DOHH2 (cell line): Measurements from ENCODE around the gene SRSF12.
"Not testable (repeated sequence)": the region's sequence is repeated elsewhere in the genome, so short reads cannot be mapped to it uniquely, and the experiment has no call there.

Experiments
- H3F3A ChIP-seq: fragments of 200-600 bp; sonication (generic), shearing (Covaris generic); 2 replicates; pipeline ENCODE4 v1.6.0; 2016; ENCODE audit warnings: antibody characterized with exemption, mild to moderate bottlenecking; ENCODE audit not compliant: control insufficient read depth, insufficient read depth
- H3K27ac ChIP-seq: fragments of 200-600 bp; sonication (generic); 2 replicates; pipeline ENCODE4 v1.5.1; 2014; ENCODE audit warnings: low read depth, mild to moderate bottlenecking, low read length, moderate library complexity
- H3K27me3 ChIP-seq: fragments of 200-600 bp; sonication (generic); 2 replicates; pipeline ENCODE4 v1.6.1; 2014; ENCODE audit warnings: mild to moderate bottlenecking, low read length, mixed read lengths; ENCODE audit not compliant: control insufficient read depth
- H3K36me3 ChIP-seq: fragments of 200-600 bp; sonication (generic); 2 replicates; pipeline ENCODE4 v1.6.1; 2014; ENCODE audit warnings: mild to moderate bottlenecking, low read length, moderate library complexity, mixed read lengths; ENCODE audit not compliant: control insufficient read depth
- H3K4me1 ChIP-seq: fragments of 200-600 bp; sonication (generic); 2 replicates; pipeline ENCODE4 v1.6.1; 2014; ENCODE audit warnings: mild to moderate bottlenecking, low read length, mixed read lengths; ENCODE audit not compliant: control insufficient read depth
- H3K4me2 ChIP-seq: fragments of 200-600 bp; sonication (generic); 2 replicates; pipeline ENCODE4 v1.6.0; 2014; ENCODE audit warnings: mild to moderate bottlenecking, low read length, moderate library complexity
- H3K4me3 ChIP-seq: fragments of 200-600 bp; sonication (generic); 2 replicates; pipeline ENCODE4 v1.5.1; 2014; ENCODE audit warnings: mild to moderate bottlenecking, low read length, mixed read lengths
- H3K79me2 ChIP-seq: fragments of 200-600 bp; sonication (generic); 2 replicates; pipeline ENCODE4 v1.6.1; 2014; ENCODE audit warnings: mild to moderate bottlenecking, low read length, mixed read lengths; ENCODE audit not compliant: control insufficient read depth
- H3K9me2 ChIP-seq: fragments of 200-600 bp; sonication (generic); replicated peaks from 2 replicates; pipeline ENCODE4 v1.6.1; 2014; ENCODE audit warnings: mild to moderate bottlenecking, low read length, mixed read lengths; ENCODE audit not compliant: control insufficient read depth
- H3K9me3 ChIP-seq: fragments of 200-600 bp; sonication (generic); 2 replicates; pipeline ENCODE4 v1.6.1; 2014; ENCODE audit warnings: antibody characterized with exemption, low read length, mixed read lengths; ENCODE audit not compliant: control insufficient read depth, insufficient read depth
- H4K20me1 ChIP-seq: fragments of 200-600 bp; sonication (generic); 2 replicates; pipeline ENCODE4 v1.6.0; 2014; ENCODE audit warnings: low read depth, mild to moderate bottlenecking, antibody characterized with exemption, low read length, moderate library complexity; ENCODE audit not compliant: control insufficient read depth, insufficient read depth
- CTCF ChIP-seq: fragments of 200-600 bp; sonication (generic); IDR thresholded peaks from one replicate; pipeline ENCODE4 v1.5.1; 2014; ENCODE audit warnings: antibody characterized with exemption, mild to moderate bottlenecking, low read depth, low read length; ENCODE audit not compliant: poor library complexity, severe bottlenecking
- EZH2phosphoT487 ChIP-seq: fragments of 200-600 bp; sonication (generic); IDR thresholded peaks from 2 replicates; pipeline ENCODE4 v1.6.1; 2017; ENCODE audit warnings: borderline replicate concordance, mild to moderate bottlenecking, antibody characterized with exemption, low read length, moderate library complexity, mixed read lengths

Gene SRSF12

GRCh38 chr6:89068695-89069094 is 49.2 kb downstream of the SRSF12 start:
- H4K20me1 ChIP-seq = no peaks in the 10 kb centered on the region
- peaks cover 3% of the 10 kb centered on the region; the same call in 1 of the 2 replicates for H3K9me3 ChIP-seq
- H3K36me3 ChIP-seq = no peaks in the 10 kb centered on the region
- no peak overlapping the region for H3K4me3 ChIP-seq
- H3K27ac ChIP-seq = no peak overlapping the region
- H3K9me2 ChIP-seq = no peaks in the 10 kb centered on the region
- H3K79me2 ChIP-seq = no peaks in the 10 kb centered on the region
- TF ChIP-seq CTCF (no peak), EZH2phosphoT487 (no peak)
- no peaks in the 10 kb centered on the region; the same call in 1 of the 2 replicates for H3K27me3 ChIP-seq
- H3K4me1 ChIP-seq = no peaks in the 10 kb centered on the region; the same call in 1 of the 2 replicates
- no peaks in the 10 kb centered on the region for H3F3A ChIP-seq
- no peak overlapping the region for H3K4me2 ChIP-seq

- H3K9me3 ChIP-seq = no peaks in the 10 kb centered on the region; the same call in 1 of the 2 replicates
- TF ChIP-seq EZH2phosphoT487 = no peak
- no peak for TF ChIP-seq CTCF
- no peaks in the 10 kb centered on the region for H3K36me3 ChIP-seq
- no peaks in the 10 kb centered on the region for H3F3A ChIP-seq
- H3K27me3 ChIP-seq = no peaks in the 10 kb centered on the region; the same call in 1 of the 2 replicates
- peaks cover 6% of the 10 kb centered on the region; the same call in 1 of the 2 replicates for H3K4me1 ChIP-seq
- H3K4me3 ChIP-seq = no peak overlapping the region
- H3K27ac ChIP-seq = no peak overlapping the region
- no peak overlapping the region for H3K4me2 ChIP-seq
- H3K79me2 ChIP-seq = no peaks in the 10 kb centered on the region
- no peaks in the 10 kb centered on the region for H3K9me2 ChIP-seq
- H4K20me1 ChIP-seq = no peaks in the 10 kb centered on the region
Observed at GRCh38 chr6:89067796-89068195, 50.1 kb downstream of the SRSF12 start.

- no peaks in the 10 kb centered on the region; the same call in 1 of the 2 replicates for H3K27me3 ChIP-seq
- H4K20me1 ChIP-seq = no peaks in the 10 kb centered on the region
- TF ChIP-seq EZH2phosphoT487 (no peak), CTCF (no peak)
- H3K36me3 ChIP-seq = no peaks in the 10 kb centered on the region
- no peaks in the 10 kb centered on the region for H3K9me2 ChIP-seq
- no peaks in the 10 kb centered on the region for H3K79me2 ChIP-seq
- H3K9me3 ChIP-seq = no peaks in the 10 kb centered on the region
- no peak overlapping the region for H3K27ac ChIP-seq
- H3K4me1 ChIP-seq = peaks cover 6% of the 10 kb centered on the region; the same call in 1 of the 2 replicates
- no peak overlapping the region for H3K4me3 ChIP-seq
- no peak overlapping the region for H3K4me2 ChIP-seq
- H3F3A ChIP-seq = no peaks in the 10 kb centered on the region
Observed at GRCh38 chr6:89066940-89067646, 50.8 kb downstream of the SRSF12 start.

- not testable (repeated sequence) for H3K4me2 ChIP-seq, H4K20me1 ChIP-seq, H3K4me1 ChIP-seq, H3K9me2 ChIP-seq, H3K79me2 ChIP-seq, H3K27ac ChIP-seq, H3K36me3 ChIP-seq, H3K4me3 ChIP-seq, H3K9me3 ChIP-seq, H3K27me3 ChIP-seq, H3F3A ChIP-seq
Observed at GRCh38 chr6:89066121-89066520, 51.8 kb downstream of the SRSF12 start.

- H3K79me2 ChIP-seq, H3K4me3 ChIP-seq, H3F3A ChIP-seq, H3K9me2 ChIP-seq, H3K27ac ChIP-seq, H4K20me1 ChIP-seq, H3K9me3 ChIP-seq, H3K4me1 ChIP-seq, H3K4me2 ChIP-seq, H3K36me3 ChIP-seq, H3K27me3 ChIP-seq: not testable (repeated sequence)
Observed at GRCh38 chr6:89064931-89065330, 52.9 kb downstream of the SRSF12 start.
